Keratinocyte (primary cell): ENCODE results near the gene ZNF267.

Experiments used
- CTCF ChIP-seq, 3 experiments: IDR thresholded peaks in 1 of 3; conservative IDR thresholded peaks in 1 of 3; optimal IDR thresholded peaks in 1 of 3; 2 replicates in 2 of 3; 3 replicates in 1 of 3; pipeline versions ENCODE3 to v1.5.1; 2011; ENCODE audit warnings: low read length in 3 of 3, mild to moderate bottlenecking in 3 of 3, moderate library complexity in 2 of 3, control low read depth in 1 of 3, inconsistent platforms in 1 of 3; ENCODE audit not compliant: insufficient read depth in 2 of 3; ENCODE audit errors: extremely low read depth in 1 of 3
- EZH2 ChIP-seq: IDR thresholded peaks from one replicate; pipeline ENCODE4 v1.6.1; 2012; ENCODE audit warnings: inconsistent platforms, mild to moderate bottlenecking, low read length, moderate library complexity

GRCh38 chr16:31874366-31875111, 932 bp downstream of the ZNF267 start:
- TF ChIP-seq EZH2 (no peak), CTCF (optimal IDR thresholded peaks at IDR 0.05 in 1 of 3, IDR thresholded peaks at IDR 0.05 in 1 of 3, conservative IDR thresholded peaks at IDR 0.05 in 1 of 3; ENCODE audit: extremely low read depth in 1 of 3, insufficient read depth in 2 of 3, low read length in 3 of 3) (no peak)
